NOMO-1 treated with dmso at 0.1 percent for 144 hours (cell line): Measurements from ENCODE around the gene TRMT1.
A peak's percentile ranks its signal among the peaks of the same experiment; 100 is the strongest.

Experiments used
- DNase-seq: peaks from one replicate; lab custom pipeline; 2025; ENCODE audit not compliant: unreplicated experiment; lab: John Stamatoyannopoulos, UW

Gene TRMT1

GRCh38 chr19:13127811-13128575, 11.5 kb upstream of the TRMT1 start:
- no peak for DNase-seq

- no peak for DNase-seq
Observed at GRCh38 chr19:13127051-13127450, 10.5 kb upstream of the TRMT1 start.

- no peak for DNase-seq
Observed at GRCh38 chr19:13122980-13123957, 6.7 kb upstream of the TRMT1 start.

- no peak for DNase-seq
Observed at GRCh38 chr19:13122275-13122878, 5.8 kb upstream of the TRMT1 start.

GRCh38 chr19:13121551-13122274, 5.2 kb upstream of the TRMT1 start:
- DNase-seq, result no peak

- DNase-seq, result no peak
Observed at GRCh38 chr19:13120817-13121216, 4.3 kb upstream of the TRMT1 start.

- no peak for DNase-seq
Observed at GRCh38 chr19:13120031-13120430, 3.5 kb upstream of the TRMT1 start.

GRCh38 chr19:13119627-13120026, 3.1 kb upstream of the TRMT1 start:
- no peak for DNase-seq

GRCh38 chr19:13118424-13119193, 2.1 kb upstream of the TRMT1 start:
- DNase-seq, result no peak

GRCh38 chr19:13117772-13118423, 1.4 kb upstream of the TRMT1 start, which contains the start of gene NACC1:
TSS of gene NACC1 (plus strand) at chr19:13118264. CDS start at chr19:13135208, 16,944 bp downstream.
- peak; percentile 88 for DNase-seq

GRCh38 chr19:13117176-13117771, 734 bp upstream of the TRMT1 start:
- DNase-seq, result no peak

GRCh38 chr19:13115936-13116281, 631 bp downstream of the TRMT1 start:
- DNase-seq, result no peak

- DNase-seq, result no peak
Observed at GRCh38 chr19:13112555-13112954, 4.0 kb downstream of the TRMT1 start.

- no peak for DNase-seq
Observed at GRCh38 chr19:13110099-13110610, 6.4 kb downstream of the TRMT1 start.

- DNase-seq, result no peak
Observed at GRCh38 chr19:13109361-13110098, 7.0 kb downstream of the TRMT1 start.

- no peak for DNase-seq
Observed at GRCh38 chr19:13104848-13105711, 11.5 kb downstream of the TRMT1 start.

- DNase-seq, result peak; percentile 83
Observed at GRCh38 chr19:13104360-13104847, 12.1 kb downstream of the TRMT1 start.
